Lower leg skin (tissue), 4 donors: ENCODE data around the gene STAMBPL1. TPM values are rescaled to one million over a fixed set of nuclear protein-coding genes. Genes with fewer than 3 reads are reported as not detected.

Experiments used
- DNase-seq, 2 donors: peaks; one replicate each; pipeline ENCODE4 v3.0.0-alpha.2; 2019; ENCODE audit warnings: low spot score in 2 of 2
- H3K4me3 ChIP-seq: fragments of 200-600 bp; sonication (generic); 2 replicates; pipeline ENCODE4 v1.5.1; 2017; ENCODE audit warnings: mild to moderate bottlenecking, low read depth; ENCODE audit not compliant: poor library complexity, severe bottlenecking
- POLR2A ChIP-seq, 2 donors: fragments of 450-650 bp; IDR thresholded peaks; one replicate each; pipeline ENCODE4 v1.6.1; 2016 to 2017; ENCODE audit warnings: antibody characterized with exemption in 2 of 2, mild to moderate bottlenecking in 1 of 2, moderate library complexity in 1 of 2
- WGBS, 2 donors: methylation state at CpG; one replicate each; pipeline ENCODE4 v1.1.5; 2018; 5-methylcytosine and 5-hydroxymethylcytosine counted together
- intact Hi-C: fragments of 100-400 bp; cut with DNase I; formaldehyde crosslinking; loops from one replicate; pipeline ENCODE4 v1.15.0; 2023; ENCODE audit warnings: low total_unique reads
- total RNA-seq, 4 donors: library from RNA; depleted of rRNA; stranded (reverse); fragments of >200 nt; gene quantifications; one replicate each; pipeline ENCODE4 v1.1.0, GENCODE V29; 2016
- TF ChIP-seq, protein P1 (sequence below), 3 donors: fragments of 450-650 bp; IDR thresholded peaks; one replicate each; pipeline ENCODE4 v1.5.1; 2016; ENCODE audit warnings: antibody characterized with exemption in 3 of 3, mild to moderate bottlenecking in 3 of 3, moderate library complexity in 2 of 3

STAMBPL1 gene
- total RNA-seq, 4 donors from 2014 or later, result 6.9 to 16.2 (median 10.9) TPM

DNA sequence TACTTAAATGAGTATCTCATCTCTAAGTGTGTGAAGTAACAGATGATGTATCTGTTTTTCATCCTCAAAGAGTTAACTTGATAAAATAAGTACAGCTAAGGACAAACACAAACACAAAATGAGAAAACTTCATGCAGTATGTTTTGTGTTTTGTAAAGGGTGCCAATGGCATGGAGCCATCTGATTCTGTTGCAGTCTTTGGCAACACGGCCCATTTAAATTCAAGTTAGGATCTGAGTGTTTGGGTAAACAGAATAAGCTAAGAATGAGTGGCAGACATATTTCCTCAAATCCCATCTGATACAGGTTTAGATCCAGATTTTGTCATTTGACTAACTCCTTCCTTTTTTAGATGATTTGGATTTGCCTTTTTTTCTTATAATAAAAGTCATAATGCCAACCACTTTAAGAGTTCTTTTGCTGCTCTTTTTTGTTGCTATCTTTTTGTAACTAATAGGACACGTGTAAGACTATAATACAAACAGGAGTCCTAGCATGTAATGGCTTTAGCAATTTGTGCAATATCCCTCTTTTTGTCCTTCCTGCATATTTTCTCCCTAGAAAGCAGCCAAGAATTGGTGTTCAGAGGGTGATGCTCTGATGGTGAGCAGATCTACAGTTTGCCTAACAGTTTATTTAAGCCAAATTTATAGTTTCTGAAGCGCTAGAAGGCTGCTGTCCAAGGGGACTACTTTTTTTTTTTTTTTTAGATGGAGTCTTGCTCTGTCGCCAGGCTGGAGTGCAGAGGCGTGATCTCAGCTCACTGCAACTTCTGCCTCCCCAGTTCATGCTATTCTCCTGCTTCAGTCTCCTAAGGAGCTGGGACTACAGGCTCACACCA is 91.4 kb downstream of the STAMBPL1 start:
- no peak overlapping the region for H3K4me3 ChIP-seq
- no peak for DNase-seq
- no peak for TF ChIP-seq POLR2A (IDR thresholded peaks at IDR 0.05)
- TF ChIP-seq, protein P1, sequence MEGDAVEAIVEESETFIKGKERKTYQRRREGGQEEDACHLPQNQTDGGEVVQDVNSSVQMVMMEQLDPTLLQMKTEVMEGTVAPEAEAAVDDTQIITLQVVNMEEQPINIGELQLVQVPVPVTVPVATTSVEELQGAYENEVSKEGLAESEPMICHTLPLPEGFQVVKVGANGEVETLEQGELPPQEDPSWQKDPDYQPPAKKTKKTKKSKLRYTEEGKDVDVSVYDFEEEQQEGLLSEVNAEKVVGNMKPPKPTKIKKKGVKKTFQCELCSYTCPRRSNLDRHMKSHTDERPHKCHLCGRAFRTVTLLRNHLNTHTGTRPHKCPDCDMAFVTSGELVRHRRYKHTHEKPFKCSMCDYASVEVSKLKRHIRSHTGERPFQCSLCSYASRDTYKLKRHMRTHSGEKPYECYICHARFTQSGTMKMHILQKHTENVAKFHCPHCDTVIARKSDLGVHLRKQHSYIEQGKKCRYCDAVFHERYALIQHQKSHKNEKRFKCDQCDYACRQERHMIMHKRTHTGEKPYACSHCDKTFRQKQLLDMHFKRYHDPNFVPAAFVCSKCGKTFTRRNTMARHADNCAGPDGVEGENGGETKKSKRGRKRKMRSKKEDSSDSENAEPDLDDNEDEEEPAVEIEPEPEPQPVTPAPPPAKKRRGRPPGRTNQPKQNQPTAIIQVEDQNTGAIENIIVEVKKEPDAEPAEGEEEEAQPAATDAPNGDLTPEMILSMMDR (IDR thresholded peaks at IDR 0.05), result no peak
- WGBS, 2 donors, result 49 to 50% methylated on average over 5 of the region's 5 CpGs
- intact Hi-C loops, result no loop called here

Other genes starting within 250 kb of the STAMBPL1 start
- not detected for gene LIPF, start 215.8 kb upstream of the STAMBPL1 start, total RNA-seq
- gene LIPK, start 174.0 kb upstream of the STAMBPL1 start, total RNA-seq, result 10 to 100 TPM; 17.4 to 60.3 (median 27.5) TPM
- 10 to 100 TPM; 25.9 to 80.5 (median 39.4) TPM for gene LIPN, start 120.2 kb upstream of the STAMBPL1 start, total RNA-seq
- gene LIPM, start 77.5 kb upstream of the STAMBPL1 start, total RNA-seq, result 10 to 100 TPM; 30.4 to 56.7 (median 36.1) TPM
- gene ANKRD22, start 28.4 kb upstream of the STAMBPL1 start, total RNA-seq, result 10 to 100 TPM; 30.7 to 56.7 (median 35.4) TPM
- gene ACTA2, start 72.5 kb downstream of the STAMBPL1 start, total RNA-seq, result 100 to 1,000 TPM in 3 of 4 donors, 10 to 100 TPM in 1; 66.4 to 344 (median 129) TPM
- gene FAS, start 110.6 kb downstream of the STAMBPL1 start, total RNA-seq, result 10 to 100 TPM; 11.4 to 19.7 (median 16.3) TPM